ENCODE measurements around the gene PITRM1. TPM values are rescaled to one million over a fixed set of nuclear protein-coding genes. Genes with fewer than 3 reads are reported as not detected.

Gene PITRM1
- total RNA-seq, 1 experiment from 2014 or later: 83.5 TPM

- no peak for TF ChIP-seq CTCF (conservative IDR thresholded peaks at IDR 0.05; ENCODE audit: low read depth, low read length)
- no peaks in the 10 kb centered on the region for H3K4me1 ChIP-seq (ENCODE audit: insufficient read depth, low read length, poor library complexity, severe bottlenecking)
- no peaks in the 10 kb centered on the region for H3K9me3 ChIP-seq (ENCODE audit: low read depth, low read length, poor library complexity, severe bottlenecking)
- ChIA-PET CTCF (no interaction called here), POLR2A (ENCODE audit: low non-redundant PET) (interaction anchor here (0.6 kb wide), 1 partner anchor 1169 kb away, joined by 4 read pairs; no protein-coding TSS in a partner anchor)
- H3K27me3 ChIP-seq (replicated peaks; ENCODE audit: insufficient read depth, low read depth, low read length, poor library complexity): no peaks in the 10 kb centered on the region
- no peak overlapping the region for H3K4me3 ChIP-seq (ENCODE audit: low read depth, low read length, poor library complexity, severe bottlenecking)
- no TSS peak for BruUV-seq (replicated peaks)
- H3K36me3 ChIP-seq (ENCODE audit: insufficient read depth, low read length, poor library complexity, severe bottlenecking): no peaks in the 10 kb centered on the region
- no peak overlapping the region for H3K27ac ChIP-seq (ENCODE audit: low read depth, low read length, poor library complexity, severe bottlenecking)
- no peak for DNase-seq (ENCODE audit: low spot score)
- intact Hi-C loops (cut with micrococcal nuclease; ENCODE audit: unreplicated experiment): no loop called here
Measured at GRCh38 chr10:3210251-3210877, 37.8 kb upstream of the PITRM1 start.

- ChIA-PET POLR2A (ENCODE audit: low non-redundant PET) (no interaction called here), CTCF (no interaction called here)
- H3K27me3 ChIP-seq (replicated peaks; ENCODE audit: insufficient read depth, low read depth, low read length, poor library complexity): no peaks in the 10 kb centered on the region
- TF ChIP-seq CTCF (conservative IDR thresholded peaks at IDR 0.05; ENCODE audit: low read depth, low read length): no peak
- no peak for TF ChIP-seq EZH2 (IDR thresholded peaks at IDR 0.05; ENCODE audit: borderline replicate concordance, low read depth, low read length, poor library complexity, severe bottlenecking)
- DNase-seq (ENCODE audit: low spot score): no peak
- BruUV-seq (replicated peaks): no TSS peak
- H3K9me3 ChIP-seq (ENCODE audit: low read depth, low read length, poor library complexity, severe bottlenecking): no peaks in the 10 kb centered on the region
- no peaks in the 10 kb centered on the region for H3K4me1 ChIP-seq (ENCODE audit: insufficient read depth, low read length, poor library complexity, severe bottlenecking)
- H3K36me3 ChIP-seq (ENCODE audit: insufficient read depth, low read length, poor library complexity, severe bottlenecking): no peaks in the 10 kb centered on the region
- H3K27ac ChIP-seq (ENCODE audit: low read depth, low read length, poor library complexity, severe bottlenecking): no peak overlapping the region
- intact Hi-C loops (cut with micrococcal nuclease; ENCODE audit: unreplicated experiment): no loop called here
- H3K4me3 ChIP-seq (ENCODE audit: low read depth, low read length, poor library complexity, severe bottlenecking): no peak overlapping the region
Measured at GRCh38 chr10:3208481-3209406, 36.2 kb upstream of the PITRM1 start.

- BruUV-seq (replicated peaks): no TSS peak
- H3K27me3 ChIP-seq (replicated peaks; ENCODE audit: insufficient read depth, low read depth, low read length, poor library complexity): no peaks in the 10 kb centered on the region
- TF ChIP-seq EZH2 (IDR thresholded peaks at IDR 0.05; ENCODE audit: borderline replicate concordance, low read depth, low read length, poor library complexity, severe bottlenecking) (no peak), CTCF (conservative IDR thresholded peaks at IDR 0.05; ENCODE audit: low read depth, low read length) (no peak)
- no peak for DNase-seq (ENCODE audit: low spot score)
- H3K4me1 ChIP-seq (ENCODE audit: insufficient read depth, low read length, poor library complexity, severe bottlenecking): no peaks in the 10 kb centered on the region
- ChIA-PET CTCF (no interaction called here), POLR2A (ENCODE audit: low non-redundant PET) (no interaction called here)
- H3K36me3 ChIP-seq (ENCODE audit: insufficient read depth, low read length, poor library complexity, severe bottlenecking): no peaks in the 10 kb centered on the region
- no peaks in the 10 kb centered on the region for H3K9me3 ChIP-seq (ENCODE audit: low read depth, low read length, poor library complexity, severe bottlenecking)
- H3K4me3 ChIP-seq (ENCODE audit: low read depth, low read length, poor library complexity, severe bottlenecking): no peak overlapping the region
- no peak overlapping the region for H3K27ac ChIP-seq (ENCODE audit: low read depth, low read length, poor library complexity, severe bottlenecking)
- intact Hi-C loops (cut with micrococcal nuclease; ENCODE audit: unreplicated experiment): no loop called here
Measured at GRCh38 chr10:3207351-3207750, 34.8 kb upstream of the PITRM1 start.
